GM12878 (cell line): ENCODE measurements around the gene SLC25A44. TPM values are rescaled to one million over a fixed set of nuclear protein-coding genes. Genes with fewer than 3 reads are reported as not detected.

Source experiments
- ATF3 ChIP-seq: IDR thresholded peaks from 2 replicates; pipeline ENCODE4 v1.6.1; 2011; ENCODE audit warnings: low read depth, mild to moderate bottlenecking, low read length, moderate library complexity, borderline replicate concordance; ENCODE audit errors: extremely low read depth
- BCLAF1 ChIP-seq: fragments of 450-650 bp; IDR thresholded peaks from 2 replicates; pipeline ENCODE4 v1.6.1; 2017; ENCODE audit warnings: antibody characterized with exemption, mild to moderate bottlenecking, moderate library complexity
- BRCA1 ChIP-seq: IDR thresholded peaks from 2 replicates; pipeline ENCODE4 v1.6.1; 2011; ENCODE audit warnings: low read depth, low read length, improper control_type of control experiment
- CBX3 ChIP-seq: fragments of 200-600 bp; sonication (generic); IDR thresholded peaks from 2 replicates; pipeline ENCODE4 v1.6.1; 2016; ENCODE audit warnings: low read depth, borderline replicate concordance
- CBX5 ChIP-seq: sonication (generic); IDR thresholded peaks from 2 replicates; pipeline ENCODE4 v1.6.1; 2016; ENCODE audit warnings: low read depth, moderate library complexity, mild to moderate bottlenecking, inconsistent platforms
- CHD2 ChIP-seq: IDR thresholded peaks from 2 replicates; pipeline ENCODE4 v1.6.1; 2011; ENCODE audit warnings: low read depth, low read length, improper control_type of control experiment, borderline replicate concordance
- EED ChIP-seq: sonication (generic); IDR thresholded peaks from 2 replicates; pipeline ENCODE4 v1.6.1; 2016; ENCODE audit warnings: antibody characterized with exemption, low read depth
- EGR1 ChIP-seq, 2 experiments: IDR thresholded peaks; 1 replicate in 1 of 2; 2 replicates in 1 of 2; pipeline ENCODE4 v1.6.1; 2011 to 2012; ENCODE audit warnings: low read depth in 2 of 2, low read length in 2 of 2, borderline replicate concordance in 1 of 2, mild to moderate bottlenecking in 1 of 2, moderate library complexity in 1 of 2
- LARP7 ChIP-seq: fragments of 450-650 bp; IDR thresholded peaks from 2 replicates; pipeline ENCODE4 v1.6.1; 2017; ENCODE audit warnings: mild to moderate bottlenecking
- MLLT1 ChIP-seq: fragments of 450-650 bp; IDR thresholded peaks from 2 replicates; pipeline ENCODE4 v1.6.1; 2016; ENCODE audit warnings: mild to moderate bottlenecking
- MTA3 ChIP-seq: IDR thresholded peaks from 2 replicates; pipeline ENCODE4 v1.6.1; 2012; ENCODE audit warnings: low read length, inconsistent platforms, borderline replicate concordance
- NFXL1 ChIP-seq: fragments of 450-650 bp; IDR thresholded peaks from 2 replicates; pipeline ENCODE4 v1.6.1; 2017; ENCODE audit warnings: antibody characterized with exemption, mild to moderate bottlenecking, borderline replicate concordance
- NR2F1 ChIP-seq: fragments of 450-650 bp; conservative IDR thresholded peaks from 2 replicates; pipeline ENCODE4 v1.6.1; 2017; ENCODE audit warnings: mild to moderate bottlenecking
- PAX5 ChIP-seq: IDR thresholded peaks from 2 replicates; pipeline ENCODE4 v1.6.1; 2011; ENCODE audit warnings: low read depth, low read length, borderline replicate concordance
- PAX8 ChIP-seq: fragments of 450-650 bp; IDR thresholded peaks from 2 replicates; pipeline ENCODE4 v1.6.1; 2017; ENCODE audit warnings: mild to moderate bottlenecking, moderate library complexity
- POLR2A ChIP-seq: IDR thresholded peaks from 2 replicates; pipeline ENCODE4 v1.6.1; 2011; ENCODE audit warnings: low read depth, mild to moderate bottlenecking, low read length
- PRDM15 ChIP-seq: fragments of 450-650 bp; formaldehyde crosslinking; IDR thresholded peaks from 2 replicates; pipeline ENCODE4 v1.4.0; 2020; ENCODE audit warnings: mild to moderate bottlenecking, moderate library complexity
- SMC3 ChIP-seq: IDR thresholded peaks from 2 replicates; pipeline ENCODE4 v1.6.1; 2011; ENCODE audit warnings: low read length, improper control_type of control experiment, borderline replicate concordance
- STAT1 ChIP-seq: fragments of 450-650 bp; conservative IDR thresholded peaks from 2 replicates; pipeline ENCODE4 v1.6.1; 2014; ENCODE audit warnings: antibody characterized with exemption, mild to moderate bottlenecking
- USF2 ChIP-seq: IDR thresholded peaks from 2 replicates; pipeline ENCODE4 v1.6.1; 2011; ENCODE audit warnings: low read depth, low read length, improper control_type of control experiment, borderline replicate concordance
- ZSCAN29 ChIP-seq: fragments of 450-650 bp; IDR thresholded peaks from 2 replicates; pipeline ENCODE4 v1.6.1; 2017; ENCODE audit warnings: mild to moderate bottlenecking, moderate library complexity
- polyA plus RNA-seq, 11 experiments: library from polyadenylated mRNA; depleted of rRNA in 4 of 11; unstranded in 6 of 11; stranded (reverse) in 5 of 11; fragments of >200 nt; fragmentation: Nextera tagmentation in 4 of 11; fragmentation: Illumina TruSeq in 1 of 11; extraction: Ambion mirVana in 4 of 11; extraction: Trizol in 1 of 11; gene quantifications; 1 replicate in 1 of 11; 2 replicates in 10 of 11; pipeline versions ENCODE4 v1.2.1 to v1.2.3, GENCODE V29; 2011 to 2016; ENCODE audit warnings: inconsistent platforms in 2 of 11, missing spikeins in 2 of 11, low read depth in 1 of 11
- total RNA-seq, 4 experiments: library from RNA; depleted of rRNA in 3 of 4; stranded (reverse); fragments of >200 nt in 3 of 4; fragmentation: Illumina TruSeq in 1 of 4; extraction: Trizol in 1 of 4; gene quantifications; 2 replicates each; pipeline versions ENCODE4 v1.2.1 to v1.2.3, GENCODE V29; 2013 to 2021

Gene SLC25A44
- total and polyA plus RNA-seq, 10 of the 15 experiments (the other 5 are each of a cell fraction or from before 2014, with no cell fraction given) = 7.1 to 43.3 (median 30.4) TPM

GRCh38 chr1:156146020-156146768, 47.7 kb upstream of the SLC25A44 start (continued):
- TF ChIP-seq CHD2 = no peak
- no peak for TF ChIP-seq CBX5
- peak; percentile 28; the same call in 1 of the 2 replicates for TF ChIP-seq EED
- no peak for TF ChIP-seq CBX3
- no peak for TF ChIP-seq MLLT1
- no peak for TF ChIP-seq ZSCAN29
- no peak for TF ChIP-seq NR2F1
- TF ChIP-seq POLR2A = no peak
- TF ChIP-seq ATF3 = no peak
- TF ChIP-seq STAT1 = no peak
- no peak for TF ChIP-seq LARP7
- no peak for TF ChIP-seq MTA3
- TF ChIP-seq BCLAF1 = no peak
- no peak for TF ChIP-seq PRDM15 (CRISPR knock-in tag)
- no peak for TF ChIP-seq BRCA1
- TF ChIP-seq SMC3 = peak; percentile 91
- TF ChIP-seq PAX5 = no peak
- no peak for TF ChIP-seq USF2
- TF ChIP-seq PAX8 = no peak
- no peak for TF ChIP-seq NFXL1
- TF ChIP-seq EGR1 (IDR thresholded peaks at IDR 0.05; ENCODE audit: borderline replicate concordance in 1 of 2, low read depth in 2 of 2, low read length in 2 of 2) = no peak
